Right lobe of liver (tissue), 6 donors: ENCODE results near the gene SMOC1. TPM values are rescaled to one million over a fixed set of nuclear protein-coding genes. Genes with fewer than 3 reads are reported as not detected.
"Not testable (repeated sequence)": the region's sequence is repeated elsewhere in the genome, so short reads cannot be mapped to it uniquely, and the experiment has no call there.

ENCODE experiments used
- ATAC-seq, 4 donors: fragments of 200-7000 bp; cut with Tn5 transposase; one replicate each; pipeline ENCODE4 v1.9.1; 2020; ENCODE audit warnings: mild to moderate bottlenecking in 4 of 4, moderate library complexity in 4 of 4
- DNase-seq, 3 donors: peaks; one replicate each; pipeline ENCODE4 v3.0.0-alpha.2; 2020
- H3K27ac ChIP-seq, 3 donors: fragments of 200-600 bp; one replicate each; pipeline ENCODE4 v1.8.0; 2022
- H3K27me3 ChIP-seq, 2 donors: fragments of 200-600 bp; one replicate each; pipeline ENCODE4 v1.8.0; 2022
- H3K36me3 ChIP-seq, 4 donors: fragments of 200-600 bp; sonication (generic) in 1 of 4; one replicate each; pipeline versions ENCODE4 v1.5.1 to v1.8.0; 2017 to 2022; ENCODE audit warnings: control low read depth in 1 of 4
- H3K4me1 ChIP-seq, 4 donors: fragments of 200-600 bp; sonication (generic) in 1 of 4; one replicate each; pipeline versions ENCODE4 v1.5.1 to v1.8.0; 2017 to 2022; ENCODE audit warnings: control low read depth in 1 of 4
- H3K4me3 ChIP-seq, 3 donors: fragments of 200-600 bp; one replicate each; pipeline ENCODE4 v1.8.0; 2022
- H3K9me3 ChIP-seq, 4 donors: fragments of 200-600 bp; sonication (generic) in 1 of 4; one replicate each; pipeline versions ENCODE4 v1.5.1 to v1.8.0; 2017 to 2022; ENCODE audit warnings: control low read depth in 1 of 4
- CTCF ChIP-seq, 4 donors: fragments of 200-600 bp in 3 of 4; fragments of 450-650 bp in 1 of 4; IDR thresholded peaks; one replicate each; pipeline versions ENCODE4 v1.5.1 to v1.8.0; 2016 to 2022; ENCODE audit warnings: antibody characterized with exemption in 4 of 4, mild to moderate bottlenecking in 2 of 4
- POLR2A ChIP-seq: fragments of 450-650 bp; IDR thresholded peaks from one replicate; pipeline ENCODE4 v1.6.1; 2017; ENCODE audit warnings: antibody characterized with exemption, mild to moderate bottlenecking
- WGBS: methylation state at CpG from one replicate; pipeline ENCODE4 v1.1.6; 2018; ENCODE audit warnings: low coverage, low lambda C conversion rate; ENCODE audit not compliant: insufficient coverage; ENCODE audit errors: missing lambda C conversion rate; 5-methylcytosine and 5-hydroxymethylcytosine counted together
- intact Hi-C, 2 donors: fragments of 100-400 bp; cut with DNase I; formaldehyde crosslinking; loops; one replicate each; pipeline versions ENCODE4 v1.11.2 to v1.14.1; 2022
- total RNA-seq, 6 experiments: library from RNA; depleted of rRNA in 2 of 6; stranded (reverse); fragments of >200 nt in 2 of 6; fragmentation: NEBNext Ultra II Directional in 3 of 6; extraction: Animal tissue kit (Norgen Biotek cat#: 25700) in 3 of 6; gene quantifications; one replicate each; pipeline versions ENCODE4 v1.1.0 to v1.2.4, GENCODE V29; 2016 to 2023
- donor health status: DM: no; HTN: yes; CAD: no.
- donor health status: DM: no; HTN: no; CAD: no.
- donor health status: DM: no; HTN: no; CAD: no.
- donor health status: DM: no; HTN: yes; CAD: no.
- donor health status: DM: no; HTN: yes; CAD: no.

SMOC1 gene
- total RNA-seq, 6 experiments from 2014 or later: 22.3 to 88.5 (median 45.4) TPM

GRCh38 chr14:69901113-69901951 lies 22.1 kb downstream of the SMOC1 start:
- TF ChIP-seq CTCF (IDR thresholded peaks at IDR 0.05) (no peak), POLR2A (no peak)
- 14% methylated on average over 1 of the region's 1 CpG for WGBS
- no peak overlapping the region for H3K4me3 ChIP-seq
- H3K9me3 ChIP-seq: no peaks in the 10 kb centered on the region
- H3K4me1 ChIP-seq: peaks cover 0 to 27% (median 11%) of the 10 kb centered on the region in 4 donors
- no peak overlapping the region for H3K27ac ChIP-seq
- DNase-seq (no peak), ATAC-seq (peak in 2 of 4 donors; percentile 8 to 35)
- no peaks in the 10 kb centered on the region for H3K36me3 ChIP-seq
- H3K27me3 ChIP-seq: no peaks in the 10 kb centered on the region
- intact Hi-C loops: no loop called here

- DNase-seq, H3K4me3 ChIP-seq, intact Hi-C loops: not testable (repeated sequence)
Observed at GRCh38 chr14:69903046-69903445, 23.8 kb downstream of the SMOC1 start.

DNA sequence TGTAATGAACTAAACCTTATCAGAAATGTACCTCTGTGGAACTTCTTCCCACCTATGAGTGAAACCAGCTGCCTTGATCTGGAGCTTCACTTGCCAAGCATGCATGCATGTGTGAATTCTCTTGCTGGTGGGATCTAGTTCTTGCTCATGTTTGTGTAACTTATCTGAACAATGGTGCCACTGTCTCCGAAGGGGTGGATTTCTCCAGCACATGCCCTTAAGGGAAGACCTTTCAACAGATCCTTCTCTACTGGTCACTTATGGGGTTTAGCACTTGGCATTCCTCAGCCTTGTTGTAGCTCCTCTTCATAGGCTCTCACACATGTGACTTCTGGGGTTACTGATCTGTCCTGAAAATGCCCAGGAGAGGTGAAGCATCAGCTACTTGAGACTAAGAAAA lies 25.0 kb downstream of the SMOC1 start:
- no peak overlapping the region for H3K27ac ChIP-seq
- intact Hi-C loops: no loop called here
- WGBS: no CpG with 5 or more reads among the region's 1 CpG
- H3K9me3 ChIP-seq: no peaks in the 10 kb centered on the region
- TF ChIP-seq POLR2A: no peak
- H3K4me3 ChIP-seq: no peak overlapping the region
- H3K27me3 ChIP-seq: no peaks in the 10 kb centered on the region
- H3K36me3 ChIP-seq: no peaks in the 10 kb centered on the region
- DNase-seq: no peak
- no peak for ATAC-seq
- H3K4me1 ChIP-seq: peaks cover 0 to 20% (median 7%) of the 10 kb centered on the region in 4 donors

More at GRCh38 chr14:69903046-69903445, 23.8 kb downstream of the SMOC1 start:
- not testable (repeated sequence) for H3K9me3 ChIP-seq, H3K36me3 ChIP-seq, H3K27me3 ChIP-seq, ATAC-seq, H3K27ac ChIP-seq
- peaks cover 0 to 20% (median 7%) of the 10 kb centered on the region in 4 donors for H3K4me1 ChIP-seq
- 72% methylated on average over 5 of the region's 29 CpGs for WGBS

DNA sequence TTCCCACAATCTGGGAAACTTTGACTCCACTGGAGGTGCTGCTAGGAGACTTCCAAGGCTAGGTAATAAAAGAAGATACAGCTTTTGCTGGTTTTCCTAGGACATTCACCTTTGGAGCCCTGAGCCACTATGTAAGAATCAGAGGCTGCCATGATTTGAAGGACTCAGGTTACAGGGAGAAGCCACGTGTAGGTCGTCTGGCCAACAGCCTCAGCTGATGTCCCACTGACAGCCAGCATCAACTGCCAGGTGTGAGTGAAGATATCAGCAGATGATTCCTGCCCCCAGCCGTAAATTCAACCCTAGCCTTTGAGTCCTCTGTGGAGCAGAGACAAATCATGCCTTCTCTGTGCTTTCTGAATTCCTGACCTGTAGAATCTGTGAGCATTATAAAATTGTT lies 27.0 kb downstream of the SMOC1 start:
- Histone ChIP-seq H3K36me3 (no peaks in the 10 kb centered on the region), H3K4me1 (peaks cover 0 to 9% (median under 1%) of the 10 kb centered on the region in 4 donors), H3K27me3 (no peaks in the 10 kb centered on the region), H3K9me3 (no peaks in the 10 kb centered on the region), H3K4me3 (no peak overlapping the region), H3K27ac (no peak overlapping the region)
- ATAC-seq (no peak), DNase-seq (no peak)
- 56% methylated on average over 2 of the region's 3 CpGs for WGBS
- TF ChIP-seq POLR2A: no peak
- TF ChIP-seq CTCF (IDR thresholded peaks at IDR 0.05): no peak
- intact Hi-C loops: no loop called here

DNA sequence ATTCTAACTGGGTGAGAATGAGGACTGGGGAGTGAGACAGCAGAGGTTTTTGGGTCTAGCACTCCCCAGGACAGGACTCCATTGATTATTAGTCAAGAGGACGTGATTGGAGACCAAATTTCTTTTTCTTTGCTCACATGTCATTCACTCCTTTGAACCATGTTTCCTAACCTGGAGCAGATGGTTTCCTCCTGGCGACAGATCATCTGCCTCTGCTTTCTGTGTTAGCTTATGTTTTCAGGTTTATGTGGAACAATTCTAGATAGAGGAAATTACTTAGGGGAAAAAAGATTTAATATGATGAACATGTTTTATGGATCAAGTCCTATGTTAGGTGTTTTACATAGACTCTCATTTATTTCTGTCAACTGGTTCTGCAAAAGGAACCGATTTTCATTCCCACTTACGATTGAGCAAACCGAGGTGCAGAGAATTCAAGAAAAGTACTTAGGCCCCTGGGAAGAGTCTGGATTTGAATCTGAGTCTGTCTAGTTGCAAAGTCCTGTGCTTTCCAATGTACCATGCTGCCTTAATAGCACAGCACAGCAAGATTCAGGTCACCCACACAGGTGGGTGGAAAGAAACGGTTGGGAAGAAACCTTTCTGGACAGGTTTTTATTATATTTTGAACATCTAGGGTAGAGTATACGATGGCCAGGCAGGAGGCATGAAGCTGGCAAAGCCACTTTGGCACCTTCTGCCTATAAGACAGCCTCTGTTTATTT lies 30.8 kb downstream of the SMOC1 start:
- WGBS: 79% methylated on average over 7 of the region's 7 CpGs
- TF ChIP-seq POLR2A: no peak
- no peak for TF ChIP-seq CTCF (IDR thresholded peaks at IDR 0.05)
- H3K27ac ChIP-seq: no peak overlapping the region
- ATAC-seq: no peak
- intact Hi-C loops: no loop called here
- H3K9me3 ChIP-seq: no peaks in the 10 kb centered on the region
- no peak for DNase-seq
- no peaks in the 10 kb centered on the region for H3K36me3 ChIP-seq
- no peaks in the 10 kb centered on the region for H3K27me3 ChIP-seq
- no peak overlapping the region for H3K4me3 ChIP-seq
- no peaks in the 10 kb centered on the region for H3K4me1 ChIP-seq
